ENCODE data around the gene ZNF383.
"Not testable (repeated sequence)": the region's sequence is repeated elsewhere in the genome, so short reads cannot be mapped to it uniquely, and the experiment has no call there.

DNA sequence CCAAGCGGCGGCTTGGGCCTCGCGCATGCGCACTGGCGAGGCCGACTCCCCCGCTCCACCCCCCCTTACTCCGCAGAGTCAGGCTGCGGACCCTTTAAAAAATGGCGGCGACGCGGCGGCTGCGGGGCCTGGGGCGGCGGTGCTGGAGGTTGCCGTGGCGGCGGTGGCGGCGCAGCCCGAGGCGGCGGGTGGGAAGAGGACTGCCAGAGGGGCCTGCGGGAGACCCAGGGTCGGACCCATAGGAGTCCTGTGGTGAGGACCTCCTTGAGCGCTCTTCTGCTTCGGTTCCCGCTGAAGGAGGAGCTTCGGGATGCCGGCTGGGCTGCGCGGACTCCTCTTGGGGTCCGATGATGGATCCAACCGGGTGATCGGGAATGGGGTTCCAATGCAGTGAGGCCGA, 71.2 kb downstream of the ZNF383 start:
- TF ChIP-seq, protein P1, sequence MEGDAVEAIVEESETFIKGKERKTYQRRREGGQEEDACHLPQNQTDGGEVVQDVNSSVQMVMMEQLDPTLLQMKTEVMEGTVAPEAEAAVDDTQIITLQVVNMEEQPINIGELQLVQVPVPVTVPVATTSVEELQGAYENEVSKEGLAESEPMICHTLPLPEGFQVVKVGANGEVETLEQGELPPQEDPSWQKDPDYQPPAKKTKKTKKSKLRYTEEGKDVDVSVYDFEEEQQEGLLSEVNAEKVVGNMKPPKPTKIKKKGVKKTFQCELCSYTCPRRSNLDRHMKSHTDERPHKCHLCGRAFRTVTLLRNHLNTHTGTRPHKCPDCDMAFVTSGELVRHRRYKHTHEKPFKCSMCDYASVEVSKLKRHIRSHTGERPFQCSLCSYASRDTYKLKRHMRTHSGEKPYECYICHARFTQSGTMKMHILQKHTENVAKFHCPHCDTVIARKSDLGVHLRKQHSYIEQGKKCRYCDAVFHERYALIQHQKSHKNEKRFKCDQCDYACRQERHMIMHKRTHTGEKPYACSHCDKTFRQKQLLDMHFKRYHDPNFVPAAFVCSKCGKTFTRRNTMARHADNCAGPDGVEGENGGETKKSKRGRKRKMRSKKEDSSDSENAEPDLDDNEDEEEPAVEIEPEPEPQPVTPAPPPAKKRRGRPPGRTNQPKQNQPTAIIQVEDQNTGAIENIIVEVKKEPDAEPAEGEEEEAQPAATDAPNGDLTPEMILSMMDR (IDR thresholded peaks at IDR 0.05), result not testable (repeated sequence)
- not testable (repeated sequence) for TF ChIP-seq ZFX (IDR thresholded peaks at IDR 0.05; ENCODE audit: borderline replicate concordance)

Measured in 22Rv1 (cell line).